ENCODE data around the gene KANK2. TPM values are rescaled to one million over a fixed set of nuclear protein-coding genes. Genes with fewer than 3 reads are reported as not detected.

Gene KANK2
- total RNA-seq, 4 donors from 2014 or later = 177 to 241 (median 222) TPM

GRCh38 chr19:11242864-11243797 lies 45.8 kb upstream of the KANK2 start:
- H3K36me3 ChIP-seq = peaks cover 17 to 34% of the 10 kb centered on the region in 2 donors
- intact Hi-C loops (cut with DNase I) = no loop called here
- H3K27ac ChIP-seq = peak overlapping the region in 2 of 3 donors; percentile 3 to 52
- TF ChIP-seq POLR2A (IDR thresholded peaks at IDR 0.05) (peak in 1 of 2 donors; percentile 37), CTCF (IDR thresholded peaks at IDR 0.05) (peak; percentile 6 to 83 (median 62))
- H3K9me3 ChIP-seq = no peaks in the 10 kb centered on the region
- H3K4me3 ChIP-seq (replicated peaks in 1 of 3) = no peak overlapping the region
- peaks cover 0 to 20% of the 10 kb centered on the region in 2 donors for H3K4me1 ChIP-seq
- peak; percentile 92 to 94 for DNase-seq
- H3K27me3 ChIP-seq = no peaks in the 10 kb centered on the region
- 40 to 66% methylated on average over 21 to 41 of the region's 48 CpGs for WGBS, 2 donors

GRCh38 chr19:11242025-11242424 lies 44.7 kb upstream of the KANK2 start:
- no peak for TF ChIP-seq CTCF (IDR thresholded peaks at IDR 0.05)
- no peak for TF ChIP-seq POLR2A (IDR thresholded peaks at IDR 0.05)

GRCh38 chr19:11240008-11240444 lies 42.7 kb upstream of the KANK2 start:
- 93 to 100% methylated on average over 7 of the region's 8 CpGs for WGBS, 2 donors
- Histone ChIP-seq H3K36me3 (peaks cover 22 to 40% of the 10 kb centered on the region in 2 donors), H3K4me3 (replicated peaks in 1 of 3) (no peak overlapping the region), H3K27me3 (no peaks in the 10 kb centered on the region), H3K9me3 (no peaks in the 10 kb centered on the region), H3K27ac (no peak overlapping the region), H3K4me1 (peaks cover 0 to 6% of the 10 kb centered on the region in 2 donors)
- no peak for DNase-seq
- TF ChIP-seq POLR2A (IDR thresholded peaks at IDR 0.05) (no peak), CTCF (IDR thresholded peaks at IDR 0.05) (no peak)
- intact Hi-C loops (cut with DNase I) = no loop called here

More at GRCh38 chr19:11242025-11242424, 44.7 kb upstream of the KANK2 start:
- intact Hi-C loops (cut with DNase I) = no loop called here
- peaks cover 23 to 27% of the 10 kb centered on the region in 2 donors for H3K36me3 ChIP-seq
- H3K27me3 ChIP-seq = no peaks in the 10 kb centered on the region
- DNase-seq = no peak
- H3K4me1 ChIP-seq = peaks cover 0 to 10% of the 10 kb centered on the region in 2 donors
- WGBS, 2 donors = 85 to 88% methylated on average over 7 to 9 of the region's 11 CpGs
- no peaks in the 10 kb centered on the region for H3K9me3 ChIP-seq
- H3K27ac ChIP-seq = no peak overlapping the region
- no peak overlapping the region for H3K4me3 ChIP-seq (replicated peaks in 1 of 3)

- no peaks in the 10 kb centered on the region for H3K27me3 ChIP-seq
- no peak for DNase-seq
- peaks cover 0 to 6% of the 10 kb centered on the region in 2 donors for H3K4me1 ChIP-seq
- WGBS, 2 donors = 95% methylated on average over 13 to 21 of the region's 23 CpGs
- TF ChIP-seq POLR2A (IDR thresholded peaks at IDR 0.05) = no peak
- no peak for TF ChIP-seq CTCF (IDR thresholded peaks at IDR 0.05)
- no peak within 1 kb of the TSS for H3K4me3 ChIP-seq (replicated peaks in 1 of 3)
- intact Hi-C loops (cut with DNase I) = no loop called here
- no peaks in the 10 kb centered on the region for H3K9me3 ChIP-seq
- H3K36me3 ChIP-seq = peaks cover 22 to 40% of the 10 kb centered on the region in 2 donors
- no peak within 1 kb of the TSS for H3K27ac ChIP-seq
Measured at GRCh38 chr19:11239377-11240000, 42.1 kb upstream of the KANK2 start, which contains the start of gene ANGPTL8. Gene ANGPTL8 (plus strand): TSS chr19:11239619. CDS start chr19:11239638, 19 bp downstream.

All from thyroid gland (tissue), 4 donors.